ENCODE data around the gene STK17B. TPM values are rescaled to one million over a fixed set of nuclear protein-coding genes. Genes with fewer than 3 reads are reported as not detected.

STK17B gene
- polyA plus RNA-seq, 1 donor (not counting 4 experiments of a cell fraction or from before 2014, with no cell fraction given): 11.0 TPM

GRCh38 chr2:196206804-196207203 lies 35.4 kb upstream of the STK17B start:
- Histone ChIP-seq H4K20me1 (ENCODE audit: control insufficient read depth, extremely low read depth, insufficient read depth, low read length) (no peaks in the 10 kb centered on the region), H3K4me3 (ENCODE audit: control insufficient read depth in 2 of 3, extremely low read depth in 1 of 3, insufficient read depth in 2 of 3, low read depth in 1 of 3, low read length in 3 of 3) (no peak overlapping the region), H2AFZ (ENCODE audit: control insufficient read depth, low read length) (no peak overlapping the region), H3K4me1 (ENCODE audit: control insufficient read depth, extremely low read depth, insufficient read depth, low read length) (no peaks in the 10 kb centered on the region), H3K36me3 (ENCODE audit: control insufficient read depth in 2 of 2, extremely low read depth in 1 of 2, insufficient read depth in 2 of 2, low read length in 2 of 2) (no peaks in the 10 kb centered on the region), H3K9ac (ENCODE audit: control insufficient read depth, extremely low read depth, insufficient read depth, low read length) (no peak overlapping the region), H3K9me1 (ENCODE audit: control insufficient read depth, extremely low read depth, insufficient read depth, low read length) (no peaks in the 10 kb centered on the region), H3K9me3 (ENCODE audit: control insufficient read depth, low read depth, low read length) (no peaks in the 10 kb centered on the region), H3K27ac (ENCODE audit: control insufficient read depth, insufficient read depth, low read length) (no peak overlapping the region), H3K4me2 (ENCODE audit: control insufficient read depth, extremely low read depth, insufficient read depth, low read depth, low read length) (no peak overlapping the region), H3K27me3 (ENCODE audit: control insufficient read depth, extremely low read depth, insufficient read depth, low read length) (no peaks in the 10 kb centered on the region), H3K79me2 (ENCODE audit: control insufficient read depth, insufficient read depth, low read length) (no peaks in the 10 kb centered on the region)
- dilution Hi-C loops (cut with MboI; ENCODE audit: extremely low pct_ligation_motif_present, low sequenced_read_pairs): no loop called here
- no peak for TF ChIP-seq EZH2 (IDR thresholded peaks at IDR 0.05; ENCODE audit: low read length)
- TF ChIP-seq, protein P1, sequence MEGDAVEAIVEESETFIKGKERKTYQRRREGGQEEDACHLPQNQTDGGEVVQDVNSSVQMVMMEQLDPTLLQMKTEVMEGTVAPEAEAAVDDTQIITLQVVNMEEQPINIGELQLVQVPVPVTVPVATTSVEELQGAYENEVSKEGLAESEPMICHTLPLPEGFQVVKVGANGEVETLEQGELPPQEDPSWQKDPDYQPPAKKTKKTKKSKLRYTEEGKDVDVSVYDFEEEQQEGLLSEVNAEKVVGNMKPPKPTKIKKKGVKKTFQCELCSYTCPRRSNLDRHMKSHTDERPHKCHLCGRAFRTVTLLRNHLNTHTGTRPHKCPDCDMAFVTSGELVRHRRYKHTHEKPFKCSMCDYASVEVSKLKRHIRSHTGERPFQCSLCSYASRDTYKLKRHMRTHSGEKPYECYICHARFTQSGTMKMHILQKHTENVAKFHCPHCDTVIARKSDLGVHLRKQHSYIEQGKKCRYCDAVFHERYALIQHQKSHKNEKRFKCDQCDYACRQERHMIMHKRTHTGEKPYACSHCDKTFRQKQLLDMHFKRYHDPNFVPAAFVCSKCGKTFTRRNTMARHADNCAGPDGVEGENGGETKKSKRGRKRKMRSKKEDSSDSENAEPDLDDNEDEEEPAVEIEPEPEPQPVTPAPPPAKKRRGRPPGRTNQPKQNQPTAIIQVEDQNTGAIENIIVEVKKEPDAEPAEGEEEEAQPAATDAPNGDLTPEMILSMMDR (optimal IDR thresholded peaks at IDR 0.05 in 1 of 3, IDR thresholded peaks at IDR 0.05 in 1 of 3, conservative IDR thresholded peaks at IDR 0.05 in 1 of 3; ENCODE audit: extremely low read depth in 1 of 3, insufficient read depth in 2 of 3, low read length in 3 of 3): no peak
- FAIRE-seq: no peak
- no peak for DNase-seq (ENCODE audit: low read depth, low spot score)

DNA sequence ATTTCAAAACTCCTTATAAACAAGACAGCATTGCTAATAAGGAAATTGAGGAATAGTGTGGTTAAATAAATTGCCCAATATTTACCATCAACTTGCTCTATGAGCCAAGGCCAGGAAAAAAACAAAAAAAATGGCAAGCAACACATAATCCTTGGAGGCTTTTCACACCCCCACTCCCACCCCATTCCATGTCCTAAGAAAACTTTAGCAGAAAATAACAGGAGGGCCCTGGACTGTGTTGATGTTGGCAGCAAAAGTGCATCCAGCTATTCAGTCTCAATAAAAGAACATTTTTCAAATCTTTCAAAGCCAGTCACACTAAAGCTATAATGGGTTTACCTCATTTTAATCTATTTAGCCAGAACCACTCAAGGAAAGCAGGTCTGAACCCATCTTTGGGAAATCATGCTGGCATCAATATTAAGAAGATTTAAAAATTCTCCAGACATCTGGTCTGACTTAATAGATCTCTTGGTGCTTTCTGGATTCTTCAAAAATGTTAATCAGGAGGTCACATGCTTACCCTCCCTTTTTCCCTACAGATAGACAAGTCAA lies 34.6 kb upstream of the STK17B start:
- Histone ChIP-seq H3K27me3 (ENCODE audit: control insufficient read depth, extremely low read depth, insufficient read depth, low read length) (no peaks in the 10 kb centered on the region), H3K4me2 (ENCODE audit: control insufficient read depth, extremely low read depth, insufficient read depth, low read depth, low read length) (no peak overlapping the region), H3K36me3 (ENCODE audit: control insufficient read depth in 2 of 2, extremely low read depth in 1 of 2, insufficient read depth in 2 of 2, low read length in 2 of 2) (no peaks in the 10 kb centered on the region), H2AFZ (ENCODE audit: control insufficient read depth, low read length) (no peak overlapping the region), H3K4me3 (ENCODE audit: control insufficient read depth in 2 of 3, extremely low read depth in 1 of 3, insufficient read depth in 2 of 3, low read depth in 1 of 3, low read length in 3 of 3) (no peak overlapping the region), H3K9me1 (ENCODE audit: control insufficient read depth, extremely low read depth, insufficient read depth, low read length) (no peaks in the 10 kb centered on the region), H4K20me1 (ENCODE audit: control insufficient read depth, extremely low read depth, insufficient read depth, low read length) (no peaks in the 10 kb centered on the region), H3K9me3 (ENCODE audit: control insufficient read depth, low read depth, low read length) (no peaks in the 10 kb centered on the region), H3K4me1 (ENCODE audit: control insufficient read depth, extremely low read depth, insufficient read depth, low read length) (no peaks in the 10 kb centered on the region), H3K79me2 (ENCODE audit: control insufficient read depth, insufficient read depth, low read length) (no peaks in the 10 kb centered on the region), H3K27ac (ENCODE audit: control insufficient read depth, insufficient read depth, low read length) (no peak overlapping the region), H3K9ac (ENCODE audit: control insufficient read depth, extremely low read depth, insufficient read depth, low read length) (no peak overlapping the region)
- FAIRE-seq (no peak), DNase-seq (ENCODE audit: low read depth, low spot score) (no peak)
- dilution Hi-C loops (cut with MboI; ENCODE audit: extremely low pct_ligation_motif_present, low sequenced_read_pairs): no loop called here
- TF ChIP-seq, protein P1 (optimal IDR thresholded peaks at IDR 0.05 in 1 of 3, IDR thresholded peaks at IDR 0.05 in 1 of 3, conservative IDR thresholded peaks at IDR 0.05 in 1 of 3; ENCODE audit: extremely low read depth in 1 of 3, insufficient read depth in 2 of 3, low read length in 3 of 3): no peak
- no peak for TF ChIP-seq EZH2 (IDR thresholded peaks at IDR 0.05; ENCODE audit: low read length)

All from keratinocyte (primary cell).